Right lobe of liver (tissue), 6 donors: ENCODE measurements around the gene TMEM170B. TPM values are rescaled to one million over a fixed set of nuclear protein-coding genes. Genes with fewer than 3 reads are reported as not detected.

Source experiments
- ATAC-seq, 4 donors: fragments of 200-7000 bp; cut with Tn5 transposase; one replicate each; pipeline ENCODE4 v1.9.1; 2020; ENCODE audit warnings: mild to moderate bottlenecking in 4 of 4, moderate library complexity in 4 of 4
- DNase-seq, 3 donors: peaks; one replicate each; pipeline ENCODE4 v3.0.0-alpha.2; 2020
- H3K27ac ChIP-seq, 3 donors: fragments of 200-600 bp; one replicate each; pipeline ENCODE4 v1.8.0; 2022
- H3K27me3 ChIP-seq, 2 donors: fragments of 200-600 bp; one replicate each; pipeline ENCODE4 v1.8.0; 2022
- H3K36me3 ChIP-seq, 4 donors: fragments of 200-600 bp; sonication (generic) in 1 of 4; one replicate each; pipeline versions ENCODE4 v1.5.1 to v1.8.0; 2017 to 2022; ENCODE audit warnings: control low read depth in 1 of 4
- H3K4me1 ChIP-seq, 4 donors: fragments of 200-600 bp; sonication (generic) in 1 of 4; one replicate each; pipeline versions ENCODE4 v1.5.1 to v1.8.0; 2017 to 2022; ENCODE audit warnings: control low read depth in 1 of 4
- H3K4me3 ChIP-seq, 3 donors: fragments of 200-600 bp; one replicate each; pipeline ENCODE4 v1.8.0; 2022
- H3K9me3 ChIP-seq, 4 donors: fragments of 200-600 bp; sonication (generic) in 1 of 4; one replicate each; pipeline versions ENCODE4 v1.5.1 to v1.8.0; 2017 to 2022; ENCODE audit warnings: control low read depth in 1 of 4
- POLR2A ChIP-seq: fragments of 450-650 bp; IDR thresholded peaks from one replicate; pipeline ENCODE4 v1.6.1; 2017; ENCODE audit warnings: antibody characterized with exemption, mild to moderate bottlenecking
- WGBS: methylation state at CpG from one replicate; pipeline ENCODE4 v1.1.6; 2018; ENCODE audit warnings: low coverage, low lambda C conversion rate; ENCODE audit not compliant: insufficient coverage; ENCODE audit errors: missing lambda C conversion rate; 5-methylcytosine and 5-hydroxymethylcytosine counted together
- intact Hi-C, 2 donors: fragments of 100-400 bp; cut with DNase I; formaldehyde crosslinking; loops; one replicate each; pipeline versions ENCODE4 v1.11.2 to v1.14.1; 2022
- total RNA-seq, 6 experiments: library from RNA; depleted of rRNA in 2 of 6; stranded (reverse); fragments of >200 nt in 2 of 6; fragmentation: NEBNext Ultra II Directional in 3 of 6; extraction: Animal tissue kit (Norgen Biotek cat#: 25700) in 3 of 6; gene quantifications; one replicate each; pipeline versions ENCODE4 v1.1.0 to v1.2.4, GENCODE V29; 2016 to 2023
- TF ChIP-seq, protein P1 (sequence below), 4 donors: fragments of 200-600 bp in 3 of 4; fragments of 450-650 bp in 1 of 4; IDR thresholded peaks; one replicate each; pipeline versions ENCODE4 v1.5.1 to v1.8.0; 2016 to 2022; ENCODE audit warnings: antibody characterized with exemption in 4 of 4, mild to moderate bottlenecking in 2 of 4
- donor health status: DM: no; HTN: yes; CAD: no.
- donor health status: DM: no; HTN: no; CAD: no.
- donor health status: DM: no; HTN: no; CAD: no.
- donor health status: DM: no; HTN: yes; CAD: no.
- donor health status: DM: no; HTN: yes; CAD: no.

Gene TMEM170B
- total RNA-seq, 6 experiments from 2014 or later: 3.6 to 6.7 (median 5.0) TPM

DNA sequence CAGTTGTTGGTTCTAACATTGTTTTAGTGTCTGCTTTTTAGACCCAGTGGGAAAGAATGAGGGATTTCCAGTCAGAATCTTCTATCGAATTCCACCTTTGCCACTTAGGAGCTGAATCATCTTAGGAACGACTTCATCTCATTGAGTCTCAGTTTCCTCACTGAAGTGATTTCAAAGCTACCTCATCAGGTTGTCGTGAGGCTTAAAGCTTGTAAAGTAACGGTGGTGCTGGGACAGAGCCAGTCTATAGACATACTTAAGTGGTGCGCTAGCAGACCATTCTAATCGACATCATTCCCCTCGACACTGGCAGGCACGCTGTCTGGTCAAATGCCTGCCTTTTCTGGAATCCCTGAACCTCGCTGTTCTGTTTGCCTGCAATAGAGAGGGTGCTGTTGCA is 55.5 kb downstream of the TMEM170B start:
- H3K4me3 ChIP-seq: no peak overlapping the region
- 87% methylated on average over 9 of the region's 9 CpGs for WGBS
- intact Hi-C loops: no loop called here
- peaks cover 0 to 12% (median 2%) of the 10 kb centered on the region in 4 donors for H3K4me1 ChIP-seq
- no peak for TF ChIP-seq POLR2A
- TF ChIP-seq, protein P1, sequence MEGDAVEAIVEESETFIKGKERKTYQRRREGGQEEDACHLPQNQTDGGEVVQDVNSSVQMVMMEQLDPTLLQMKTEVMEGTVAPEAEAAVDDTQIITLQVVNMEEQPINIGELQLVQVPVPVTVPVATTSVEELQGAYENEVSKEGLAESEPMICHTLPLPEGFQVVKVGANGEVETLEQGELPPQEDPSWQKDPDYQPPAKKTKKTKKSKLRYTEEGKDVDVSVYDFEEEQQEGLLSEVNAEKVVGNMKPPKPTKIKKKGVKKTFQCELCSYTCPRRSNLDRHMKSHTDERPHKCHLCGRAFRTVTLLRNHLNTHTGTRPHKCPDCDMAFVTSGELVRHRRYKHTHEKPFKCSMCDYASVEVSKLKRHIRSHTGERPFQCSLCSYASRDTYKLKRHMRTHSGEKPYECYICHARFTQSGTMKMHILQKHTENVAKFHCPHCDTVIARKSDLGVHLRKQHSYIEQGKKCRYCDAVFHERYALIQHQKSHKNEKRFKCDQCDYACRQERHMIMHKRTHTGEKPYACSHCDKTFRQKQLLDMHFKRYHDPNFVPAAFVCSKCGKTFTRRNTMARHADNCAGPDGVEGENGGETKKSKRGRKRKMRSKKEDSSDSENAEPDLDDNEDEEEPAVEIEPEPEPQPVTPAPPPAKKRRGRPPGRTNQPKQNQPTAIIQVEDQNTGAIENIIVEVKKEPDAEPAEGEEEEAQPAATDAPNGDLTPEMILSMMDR (IDR thresholded peaks at IDR 0.05): no peak
- H3K36me3 ChIP-seq: no peaks in the 10 kb centered on the region
- H3K27me3 ChIP-seq: no peaks in the 10 kb centered on the region
- DNase-seq (no peak), ATAC-seq (no peak)
- H3K27ac ChIP-seq: peak overlapping the region in 2 of 3 donors; percentile 16 to 69
- no peaks in the 10 kb centered on the region for H3K9me3 ChIP-seq

DNA sequence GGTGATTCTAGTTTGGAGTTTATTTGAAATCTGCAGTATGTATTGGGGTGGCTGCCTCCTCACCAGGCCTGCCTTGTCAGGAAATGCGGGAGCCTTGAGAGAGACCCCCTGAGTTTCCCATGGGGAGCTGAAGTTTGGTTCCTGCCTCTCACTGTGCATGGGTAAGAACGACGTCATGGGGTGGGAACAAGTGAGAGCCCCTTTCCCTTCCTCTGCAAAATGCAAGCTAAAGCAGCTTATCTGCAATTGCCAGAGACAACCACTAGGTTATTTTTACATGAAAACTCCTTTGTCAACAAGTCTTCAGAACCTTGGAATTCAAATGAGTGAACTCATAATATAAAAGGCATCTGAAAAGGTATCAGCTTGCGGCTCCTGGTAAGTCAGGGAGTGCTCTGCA is 58.4 kb downstream of the TMEM170B start:
- Histone ChIP-seq H3K27me3 (no peaks in the 10 kb centered on the region), H3K27ac (no peak overlapping the region), H3K36me3 (no peaks in the 10 kb centered on the region), H3K4me3 (no peak overlapping the region), H3K9me3 (no peaks in the 10 kb centered on the region), H3K4me1 (peaks cover 0 to 18% (median 4%) of the 10 kb centered on the region in 4 donors)
- 90% methylated on average over 2 of the region's 4 CpGs for WGBS
- intact Hi-C loops: no loop called here
- ATAC-seq (no peak), DNase-seq (no peak)
- no peak for TF ChIP-seq POLR2A
- TF ChIP-seq, protein P1 (IDR thresholded peaks at IDR 0.05): peak in 2 of 4 donors; percentile 7 to 8

DNA sequence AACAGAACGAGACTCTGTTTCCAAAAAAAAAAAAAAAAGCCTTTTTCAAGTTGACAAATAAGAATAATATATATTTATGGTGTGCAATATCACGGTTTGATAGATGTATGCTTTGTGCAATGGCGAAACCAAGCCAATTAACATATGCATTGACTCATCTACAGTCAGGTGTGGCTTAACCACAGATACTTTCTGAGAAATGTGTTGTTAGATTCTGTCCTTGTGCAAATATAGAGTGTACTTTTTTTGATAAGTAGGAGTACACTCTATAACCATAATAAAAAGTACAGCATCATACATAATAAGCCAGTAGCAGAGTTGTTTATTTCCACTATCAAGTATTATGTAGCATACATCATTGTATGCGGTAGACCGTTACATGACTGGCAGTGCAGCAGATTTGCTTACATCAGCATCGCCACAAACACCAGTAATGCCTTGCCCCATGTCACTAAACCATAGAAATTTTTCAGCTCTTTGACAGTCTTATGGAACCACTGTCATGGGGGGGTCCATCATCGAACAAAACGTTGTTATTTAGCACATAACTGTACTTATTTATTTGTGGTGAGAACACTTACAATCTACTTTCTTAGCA is 59.2 kb downstream of the TMEM170B start:
- Histone ChIP-seq H3K27ac (no peak overlapping the region), H3K4me3 (no peak overlapping the region), H3K27me3 (no peaks in the 10 kb centered on the region), H3K4me1 (peaks cover 0 to 18% (median 4%) of the 10 kb centered on the region in 4 donors), H3K36me3 (no peaks in the 10 kb centered on the region), H3K9me3 (no peaks in the 10 kb centered on the region)
- WGBS: 82% methylated on average over 7 of the region's 8 CpGs
- DNase-seq (no peak), ATAC-seq (no peak)
- intact Hi-C loops: no loop called here
- TF ChIP-seq, protein P1 (IDR thresholded peaks at IDR 0.05): no peak

DNA sequence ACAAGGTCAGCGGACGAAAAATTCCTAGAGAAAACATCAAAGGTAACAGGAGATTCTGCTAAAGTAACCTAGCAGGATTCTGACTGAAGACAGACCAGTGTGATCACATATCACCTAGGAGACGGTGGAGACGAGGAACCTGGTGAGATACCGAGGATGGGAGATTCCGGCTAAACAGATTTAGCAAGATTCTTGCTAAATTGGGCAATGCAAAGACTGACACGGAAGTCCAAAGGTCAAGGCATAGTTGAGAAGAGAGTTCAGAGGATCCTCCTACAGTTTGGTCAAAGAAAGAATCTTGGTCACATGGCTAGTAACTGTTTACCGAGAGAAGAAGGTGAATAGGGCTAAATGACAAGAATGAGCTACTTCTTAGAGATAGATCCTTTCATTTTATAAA is 61.1 kb downstream of the TMEM170B start:
- H3K27ac ChIP-seq: peak overlapping the region in 1 of 3 donors; percentile 35
- ATAC-seq: peak; percentile 72 to 87 (median 85)
- TF ChIP-seq POLR2A: no peak
- TF ChIP-seq, protein P1 (IDR thresholded peaks at IDR 0.05): no peak
- H3K4me3 ChIP-seq: no peak overlapping the region
- no peak for DNase-seq
- intact Hi-C loops: no loop called here
- H3K9me3 ChIP-seq: no peaks in the 10 kb centered on the region
- H3K27me3 ChIP-seq: no peaks in the 10 kb centered on the region
- WGBS: 23% methylated on average over 8 of the region's 8 CpGs
- H3K36me3 ChIP-seq: no peaks in the 10 kb centered on the region
- peaks cover 0 to 6% (median 2%) of the 10 kb centered on the region in 4 donors for H3K4me1 ChIP-seq
